SK-N-SH (cell line): ENCODE results near the gene GALNT17. TPM values are rescaled to one million over a fixed set of nuclear protein-coding genes. Genes with fewer than 3 reads are reported as not detected.

Source experiments
- CTCF ChIA-PET: fragments of 300-600, 350-600 bp; formaldehyde crosslinking; extraction: SDS; loops from one replicate; lab custom pipeline; 2021; lab: Yijun Ruan, JAX
- POLR2A ChIA-PET: fragments of 350-600 bp; sonication (Branson Sonifier 250); formaldehyde crosslinking; extraction: SDS; loops from one replicate; lab custom pipeline; 2020; ENCODE audit warnings: antibody characterized with exemption, inconsistent platforms; lab: Yijun Ruan, JAX
- DNase-seq: peaks from one replicate; pipeline ENCODE4 v3.0.0; 2012
- H2AFZ ChIP-seq: fragments of 200-600 bp; sonication (generic); 2 replicates; pipeline ENCODE4 v1.8.1; 2016; ENCODE audit warnings: antibody characterized with exemption, mild to moderate bottlenecking, low read depth
- H3F3A ChIP-seq: fragments of 200-600 bp; sonication (generic); replicated peaks from 2 replicates; pipeline ENCODE3; 2016; ENCODE audit warnings: antibody characterized with exemption, mild to moderate bottlenecking; ENCODE audit not compliant: insufficient read depth
- H3K27ac ChIP-seq, 2 experiments: fragments of 200-500 bp in 1 of 2; fragments of 200-600 bp in 1 of 2; sonication (Bioruptor generic) in 1 of 2; sonication (generic), shearing (Covaris generic) in 1 of 2; 2 replicates each; pipeline versions ENCODE4 v1.5.1 to v1.6.1; 2014 to 2016; ENCODE audit warnings: low read depth in 2 of 2, inconsistent platforms in 1 of 2, low read length in 1 of 2, mild to moderate bottlenecking in 1 of 2, mixed read lengths in 1 of 2
- H3K27me3 ChIP-seq: fragments of 200-600 bp; sonication (generic), shearing (Covaris generic); 2 replicates; pipeline ENCODE4 v1.6.1; 2016; ENCODE audit warnings: mixed run types; ENCODE audit not compliant: insufficient read depth
- H3K36me3 ChIP-seq, 2 experiments: fragments of 200-500 bp in 1 of 2; fragments of 200-600 bp in 1 of 2; sonication (Bioruptor generic) in 1 of 2; sonication (generic) in 1 of 2; replicated peaks in 1 of 2; 2 replicates each; pipeline versions ENCODE3 to v1.5.1; 2014 to 2016; ENCODE audit warnings: low read length in 1 of 2, mild to moderate bottlenecking in 1 of 2; ENCODE audit not compliant: insufficient read depth in 2 of 2, control insufficient read depth in 1 of 2
- H3K4me1 ChIP-seq, 2 experiments: fragments of 200-500 bp in 1 of 2; fragments of 200-600 bp in 1 of 2; sonication (Bioruptor generic) in 1 of 2; sonication (generic), shearing (Covaris generic) in 1 of 2; 2 replicates each; pipeline versions ENCODE4 v1.5.1 to v1.6.1; 2014 to 2016; ENCODE audit warnings: low read depth in 1 of 2, low read length in 1 of 2, mixed run types in 1 of 2; ENCODE audit not compliant: insufficient read depth in 2 of 2, control insufficient read depth in 1 of 2
- H3K4me2 ChIP-seq: fragments of 200-600 bp; sonication (generic), shearing (Covaris generic); 2 replicates; pipeline ENCODE4 v1.6.1; 2017; ENCODE audit warnings: mixed run types
- H3K4me3 ChIP-seq, 2 experiments: fragments of 200-500 bp in 1 of 2; fragments of 200-600 bp in 1 of 2; sonication (Bioruptor generic) in 1 of 2; sonication (generic), shearing (Covaris generic) in 1 of 2; 2 replicates each; pipeline versions ENCODE4 v1.5.1 to v1.8.1; 2014 to 2016; ENCODE audit warnings: low read depth in 2 of 2, inconsistent platforms in 1 of 2, low read length in 1 of 2, mild to moderate bottlenecking in 1 of 2, mixed read lengths in 1 of 2, moderate library complexity in 1 of 2
- H3K79me2 ChIP-seq: fragments of 200-600 bp; sonication (generic); 2 replicates; pipeline ENCODE4 v1.8.1; 2017; ENCODE audit warnings: mild to moderate bottlenecking; ENCODE audit not compliant: insufficient read depth
- H3K9ac ChIP-seq: fragments of 200-600 bp; sonication (generic); 2 replicates; pipeline ENCODE4 v1.6.1; 2017; ENCODE audit warnings: mixed run types
- H3K9me2 ChIP-seq: fragments of 200-600 bp; sonication (generic); 2 replicates; pipeline ENCODE4 v1.6.1; 2017; ENCODE audit warnings: mixed run types
- H3K9me3 ChIP-seq: fragments of 200-600 bp; sonication (generic); 2 replicates; pipeline ENCODE4 v1.6.1; 2017; ENCODE audit warnings: mixed run types, mild to moderate bottlenecking, moderate library complexity
- H4K20me1 ChIP-seq: fragments of 200-600 bp; sonication (generic); 2 replicates; pipeline ENCODE4 v1.6.1; 2017; ENCODE audit warnings: mild to moderate bottlenecking, mixed run types; ENCODE audit not compliant: insufficient read depth
- CHD2 ChIP-seq: fragments of 150-350 bp; IDR thresholded peaks from 2 replicates; pipeline ENCODE4 v1.6.1; 2018; ENCODE audit warnings: low read length; ENCODE audit not compliant: partially characterized antibody
- CTCF ChIP-seq: fragments of 200-600 bp; sonication (generic); IDR thresholded peaks from 2 replicates; pipeline ENCODE4 v1.6.1; 2017; ENCODE audit warnings: antibody characterized with exemption, mild to moderate bottlenecking, moderate library complexity
- EP300 ChIP-seq, 2 experiments: IDR thresholded peaks; 2 replicates each; pipeline versions ENCODE4 v1.4.0 to v1.6.1; 2012; ENCODE audit warnings: borderline replicate concordance in 1 of 2, low read depth in 1 of 2, low read length in 1 of 2
- EZH2phosphoT487 ChIP-seq: fragments of 200-600 bp; sonication (generic); IDR thresholded peaks from 2 replicates; pipeline ENCODE4 v1.6.1; 2017; ENCODE audit warnings: low read depth, mixed run types, mild to moderate bottlenecking, antibody characterized with exemption, moderate library complexity, borderline replicate concordance
- FOXJ3 ChIP-seq: sonication (generic); formaldehyde crosslinking; IDR thresholded peaks from 2 replicates; pipeline ENCODE4 v1.5.1; 2020; ENCODE audit warnings: mild to moderate bottlenecking, missing genetic modification reagents
- FOXM1 ChIP-seq: IDR thresholded peaks from 2 replicates; pipeline ENCODE4 v1.4.0; 2012; ENCODE audit warnings: low read depth, mild to moderate bottlenecking
- IRF3 ChIP-seq: fragments of 150-350 bp; IDR thresholded peaks from 2 replicates; pipeline ENCODE4 v1.6.1; 2016; ENCODE audit warnings: mild to moderate bottlenecking, low read depth, low read length
- JUND ChIP-seq: IDR thresholded peaks from 2 replicates; pipeline ENCODE4 v1.4.0; 2012
- MEF2A ChIP-seq: IDR thresholded peaks from 2 replicates; pipeline ENCODE4 v1.4.0; 2012; ENCODE audit warnings: low read depth, borderline replicate concordance
- MXI1 ChIP-seq: IDR thresholded peaks from 2 replicates; pipeline ENCODE4 v1.6.1; 2012; ENCODE audit warnings: mild to moderate bottlenecking, low read depth, low read length, improper control_type of control experiment
- NFIC ChIP-seq: IDR thresholded peaks from 2 replicates; pipeline ENCODE4 v1.4.0; 2012; ENCODE audit warnings: borderline replicate concordance
- PBX3 ChIP-seq: IDR thresholded peaks from 2 replicates; pipeline ENCODE4; 2012
- POLR2AphosphoS5 ChIP-seq: IDR thresholded peaks from 2 replicates; pipeline ENCODE4 v1.6.1; 2012; ENCODE audit warnings: low read depth, low read length
- RAD21 ChIP-seq: IDR thresholded peaks from 2 replicates; pipeline ENCODE4 v1.6.1; 2012; ENCODE audit warnings: mild to moderate bottlenecking, low read length
- RCOR1 ChIP-seq: fragments of 150-350 bp; IDR thresholded peaks from 2 replicates; pipeline ENCODE4 v1.6.1; 2017; ENCODE audit warnings: antibody characterized with exemption, low read length
- RFX5 ChIP-seq: IDR thresholded peaks from 2 replicates; pipeline ENCODE4 v1.6.1; 2012; ENCODE audit warnings: mild to moderate bottlenecking, improper control_type of control experiment, low read length
- RXRA ChIP-seq: IDR thresholded peaks from 2 replicates; pipeline ENCODE4 v1.4.0; 2012; ENCODE audit warnings: low read depth, mild to moderate bottlenecking, borderline replicate concordance
- SMC3 ChIP-seq: IDR thresholded peaks from 2 replicates; pipeline ENCODE4 v1.6.1; 2012; ENCODE audit warnings: low read depth, low read length, improper control_type of control experiment
- TCF12 ChIP-seq: IDR thresholded peaks from 2 replicates; pipeline ENCODE4 v1.4.0; 2012
- TEAD4 ChIP-seq: IDR thresholded peaks from 2 replicates; pipeline ENCODE4 v1.4.0; 2012; ENCODE audit warnings: mild to moderate bottlenecking, borderline replicate concordance; ENCODE audit not compliant: insufficient read depth
- WGBS: methylation state at CpG from one replicate; pipeline ENCODE4 v1.1.6; 2017; ENCODE audit warnings: low lambda C conversion rate; 5-methylcytosine and 5-hydroxymethylcytosine counted together
- polyA plus RNA-seq, 3 experiments: library from polyadenylated mRNA; depleted of rRNA; stranded (reverse); fragments of >200 nt; gene quantifications; 2 replicates each; pipeline ENCODE4 v1.2.3, GENCODE V29; 2012

Gene GALNT17
- polyA plus RNA-seq, 1 of the 3 experiments (the other 2 are of a cell fraction) = not detected

DNA sequence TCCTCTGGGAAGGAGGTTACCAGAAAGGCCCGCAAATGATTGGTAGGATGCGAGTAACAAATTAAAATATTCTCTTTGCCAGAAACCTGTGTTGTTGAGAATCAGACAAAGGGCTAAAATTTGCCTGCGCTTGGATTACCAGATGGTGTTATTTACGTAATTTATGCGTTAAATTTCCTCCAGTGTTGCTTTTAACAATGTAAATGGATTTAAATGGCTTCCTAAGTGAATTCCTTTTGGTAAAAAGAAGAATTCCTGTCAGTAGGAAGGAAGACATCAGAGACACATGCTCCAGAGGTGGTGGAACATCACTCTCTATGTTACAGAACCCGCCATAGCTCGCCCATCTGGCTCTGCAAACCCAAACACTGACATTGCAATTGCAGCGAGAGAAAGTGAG, 520.6 kb downstream of the GALNT17 start:
- no peaks in the 10 kb centered on the region for H3K36me3 ChIP-seq
- CTCF ChIA-PET = no interaction called here

More for the DNA sequence above, 520.6 kb downstream of the GALNT17 start:
- Histone ChIP-seq H4K20me1 (no peaks in the 10 kb centered on the region), H3K79me2 (no peaks in the 10 kb centered on the region), H3K9ac (no peak overlapping the region), H3K27ac (no peak overlapping the region), H3K4me1 (no peaks in the 10 kb centered on the region), H3F3A (no peaks in the 10 kb centered on the region), H2AFZ (no peak overlapping the region), H3K9me2 (no peaks in the 10 kb centered on the region), H3K4me3 (no peak overlapping the region), H3K9me3 (no peaks in the 10 kb centered on the region), H3K4me2 (no peak overlapping the region), H3K27me3 (no peaks in the 10 kb centered on the region)
- DNase-seq = no peak
- TF ChIP-seq NFIC (no peak), EP300 (IDR thresholded peaks at IDR 0.05; ENCODE audit: borderline replicate concordance in 1 of 2, low read depth in 1 of 2, low read length in 1 of 2) (no peak), RXRA (no peak), TCF12 (no peak), FOXM1 (no peak), MXI1 (no peak), JUND (no peak), EZH2phosphoT487 (no peak), RCOR1 (no peak), CHD2 (no peak), RAD21 (no peak), IRF3 (no peak), SMC3 (no peak), CTCF (no peak), PBX3 (no peak), TEAD4 (no peak), RFX5 (no peak), MEF2A (no peak), FOXJ3 (no peak), POLR2AphosphoS5 (no peak)
- 19% methylated on average over 8 of the region's 8 CpGs for WGBS
- POLR2A ChIA-PET = no interaction called here
